HPDE6-E6E7 (cell line): Measurements from ENCODE around the gene ANGPTL5.
"Not testable (repeated sequence)": the region's sequence is repeated elsewhere in the genome, so short reads cannot be mapped to it uniquely, and the experiment has no call there.

ENCODE experiments used
- DNase-seq: peaks from one replicate; pipeline ENCODE4 v3.0.0; 2011; ENCODE audit warnings: missing footprints; ENCODE audit errors: extremely low spot score

The ANGPTL5 gene

DNA sequence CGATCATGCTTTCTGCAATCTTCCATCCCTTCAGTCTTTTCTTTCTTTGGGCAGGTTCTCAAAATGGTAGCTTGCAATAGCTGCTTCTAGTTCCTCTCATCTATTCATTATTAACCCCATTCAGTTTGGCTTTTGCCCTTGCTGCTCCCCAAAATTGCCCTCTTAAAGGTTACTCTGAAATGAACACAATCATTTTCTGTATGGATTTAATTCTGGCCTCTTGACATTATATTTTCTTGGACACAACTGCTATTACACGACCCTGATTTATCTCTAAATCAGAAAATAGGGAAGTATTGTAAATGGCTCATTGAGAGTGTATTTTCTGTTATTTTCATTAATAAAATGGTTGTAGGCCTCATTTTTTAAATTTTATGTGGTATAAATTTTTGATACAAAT, at the start of gene ANGPTL5:
TSS of gene ANGPTL5 (minus strand) at position 101 of the 400 bp plus-strand sequence. CDS start 8,613 bp downstream, outside the sequence.
- DNase-seq, result no peak

DNA sequence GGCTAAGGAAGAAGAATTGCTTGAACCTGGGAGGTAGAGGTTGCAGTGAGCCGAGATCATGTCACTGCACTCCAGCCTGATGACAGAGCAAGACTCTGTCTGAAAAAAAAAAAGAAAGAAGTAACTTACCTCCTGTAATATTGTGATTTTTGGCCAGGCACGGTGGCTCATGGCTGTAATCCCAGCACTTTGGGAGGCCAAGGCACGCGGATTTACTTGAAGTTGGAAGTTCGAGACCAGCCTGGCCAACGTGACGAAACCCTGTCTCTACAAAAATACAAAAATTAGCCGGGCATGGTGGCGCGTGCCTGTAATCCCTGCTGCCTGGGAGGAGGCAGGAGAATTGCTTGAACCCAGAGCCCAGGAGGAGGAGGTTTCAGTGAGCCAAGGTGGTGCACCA, 47.9 kb upstream of the ANGPTL5 start:
- not testable (repeated sequence) for DNase-seq

DNA sequence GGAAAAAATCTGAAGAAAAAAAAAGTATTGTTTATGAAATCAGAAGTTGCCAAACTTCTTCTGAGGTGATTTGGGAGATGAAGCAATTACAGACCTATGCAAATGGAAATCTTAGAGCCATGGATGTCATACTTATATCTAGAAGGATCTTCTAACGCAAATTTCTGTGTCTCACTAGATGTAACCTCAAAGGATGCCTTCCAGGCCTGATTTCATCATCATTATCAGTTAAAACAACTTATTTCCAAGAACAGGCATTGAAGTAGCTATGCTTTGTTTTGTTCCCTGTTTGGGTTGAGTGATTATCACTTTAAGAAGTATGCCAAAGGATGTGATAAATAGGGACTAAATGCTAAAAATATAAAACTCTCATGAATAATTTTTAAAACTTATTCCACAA, 43.9 kb upstream of the ANGPTL5 start:
- DNase-seq, result no peak

DNA sequence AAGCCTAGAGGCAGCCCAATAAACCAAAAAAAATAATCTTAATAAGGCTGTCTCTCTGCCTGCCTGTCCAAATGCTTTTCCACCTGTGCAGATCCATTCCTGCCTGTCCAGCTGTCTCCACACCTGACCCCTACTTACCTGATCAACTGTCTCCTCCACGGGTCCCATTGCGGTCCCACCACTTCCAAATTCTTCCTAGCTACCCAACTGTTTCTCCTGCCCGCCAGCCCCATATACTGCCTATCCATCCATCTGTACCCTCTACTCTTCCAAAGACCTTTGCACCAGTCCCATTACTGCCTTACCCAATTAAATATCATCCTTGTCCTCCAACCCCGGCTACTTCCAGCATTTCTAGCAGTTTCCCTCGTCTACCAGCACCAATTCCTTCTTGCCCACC, 39.4 kb upstream of the ANGPTL5 start:
- no peak for DNase-seq

DNA sequence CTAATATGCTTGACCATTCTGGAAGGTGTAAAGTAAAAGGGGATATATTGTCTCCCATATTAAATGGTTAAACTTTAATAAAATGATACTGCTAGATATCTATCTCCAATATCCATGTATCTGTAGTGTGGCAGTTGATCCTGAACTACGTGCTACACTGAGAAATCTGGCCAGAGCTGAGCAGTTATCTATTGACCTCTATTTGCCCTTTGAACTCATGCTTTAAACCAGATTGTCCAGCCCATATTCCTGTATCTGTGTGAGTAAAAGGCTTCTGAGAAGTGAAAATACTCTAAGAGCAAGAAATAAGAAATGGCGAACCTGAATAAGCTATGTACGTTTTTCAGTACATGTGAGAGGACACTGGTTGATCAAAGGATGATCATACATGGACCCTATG, 39.0 kb upstream of the ANGPTL5 start:
- DNase-seq, result no peak

DNA sequence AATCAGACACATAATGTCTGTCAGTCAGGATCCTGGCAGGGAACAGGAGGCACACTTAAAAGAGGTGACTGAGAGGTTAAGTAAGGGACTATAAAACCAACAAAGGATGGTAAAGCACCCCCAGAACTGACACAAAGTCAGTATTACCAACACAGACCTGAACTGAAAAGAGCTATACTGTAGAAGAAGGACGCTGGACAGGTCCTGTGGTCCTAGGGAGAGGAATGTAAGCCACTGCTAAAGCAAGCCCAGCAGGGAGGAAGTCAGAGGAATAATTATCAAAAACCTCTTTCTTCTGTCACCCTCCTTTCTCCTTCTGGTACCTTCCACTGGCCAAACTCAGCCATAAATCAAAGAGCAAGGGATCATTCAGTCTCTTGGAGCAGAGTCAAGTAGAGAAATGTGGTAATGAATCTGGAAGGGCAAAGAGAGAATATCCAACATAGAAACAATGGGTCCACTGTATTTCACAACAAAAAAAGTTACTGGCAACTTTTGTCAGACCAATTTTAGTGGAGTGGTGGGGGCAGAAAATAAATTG, 33.4 kb upstream of the ANGPTL5 start:
- no peak for DNase-seq

DNA sequence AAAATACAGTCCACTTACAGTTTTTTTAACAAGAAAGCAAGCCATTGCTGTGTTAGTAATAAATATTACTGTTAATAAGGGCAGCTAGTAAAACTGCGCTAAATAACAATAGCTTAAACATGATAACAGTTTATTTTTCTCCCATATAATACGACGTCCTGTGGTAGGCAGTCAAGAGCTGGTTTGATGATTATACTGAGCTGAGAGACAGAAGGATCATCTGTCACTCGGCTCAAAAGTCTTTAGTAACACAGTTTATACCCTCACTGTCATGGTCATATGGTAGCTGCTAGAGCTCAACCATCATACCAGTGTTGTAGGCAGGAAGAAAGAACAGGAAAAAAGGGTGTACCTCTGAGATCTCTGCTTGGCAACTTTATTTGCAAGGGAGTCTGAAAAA, 29.1 kb upstream of the ANGPTL5 start:
- no peak for DNase-seq

DNA sequence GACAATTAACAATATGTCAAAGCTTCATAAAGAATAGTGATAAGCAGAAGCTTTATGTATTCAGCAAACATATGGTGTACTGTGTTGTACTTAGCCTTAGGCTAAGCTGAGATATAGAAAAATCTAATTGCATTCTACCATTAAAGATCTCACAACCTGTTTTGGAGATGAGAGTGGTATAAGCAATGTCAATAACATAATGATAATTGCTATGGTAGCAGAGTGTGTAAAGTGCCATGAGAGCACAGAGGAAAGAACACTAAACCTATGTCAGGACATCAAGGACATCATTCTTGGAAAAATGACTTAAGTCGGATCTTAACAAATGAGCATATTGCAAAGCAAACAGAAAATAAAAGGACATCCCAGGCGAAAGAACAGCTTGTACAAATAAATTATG, 28.6 kb upstream of the ANGPTL5 start:
- no peak for DNase-seq

DNA sequence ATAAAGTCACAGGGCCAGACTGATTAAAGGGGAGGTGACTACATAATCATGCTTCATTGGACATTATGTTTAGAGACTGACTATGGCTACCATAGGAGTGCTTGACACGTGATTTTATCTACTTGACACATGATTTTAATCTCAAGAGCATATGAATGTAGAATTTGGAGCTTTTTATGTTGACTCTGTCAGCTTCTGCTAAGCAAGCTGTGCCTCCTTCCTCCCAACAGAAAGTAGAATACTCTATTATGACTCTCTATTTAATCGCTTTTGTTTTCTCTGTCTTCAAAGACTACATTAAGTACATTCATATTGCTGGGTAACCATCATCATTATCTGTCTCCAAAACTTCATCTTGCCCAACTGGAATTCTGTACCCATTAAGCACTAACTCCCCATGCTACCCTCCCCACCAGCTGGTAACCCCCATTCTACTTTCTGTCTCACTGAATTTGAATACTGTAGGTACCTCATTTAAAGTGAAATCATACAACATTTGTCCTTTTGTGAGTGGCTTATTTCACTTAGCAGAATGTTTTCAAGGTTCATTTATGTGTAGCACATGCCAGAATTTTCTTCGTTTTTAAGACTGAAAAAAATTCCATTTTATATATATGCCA, 24.7 kb upstream of the ANGPTL5 start:
- DNase-seq, result no peak

DNA sequence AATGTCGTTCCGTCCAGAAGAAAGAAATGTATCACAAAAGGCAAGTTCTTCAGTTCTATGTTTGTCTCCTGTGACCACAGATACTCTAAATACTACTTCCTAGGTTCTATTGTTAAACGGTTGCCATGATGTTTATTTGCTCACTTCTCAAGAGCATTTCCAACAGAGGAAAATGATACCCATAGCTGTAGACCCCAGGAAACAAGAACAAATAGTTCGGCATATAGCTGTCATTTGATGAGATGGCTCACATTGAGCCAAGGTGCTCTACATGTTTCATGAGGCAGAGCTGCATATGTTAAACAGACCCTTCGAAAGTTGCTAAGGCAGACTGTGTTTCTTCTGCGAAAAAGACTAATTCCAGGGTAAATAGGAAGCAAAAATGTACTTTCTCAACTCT, 15.4 kb upstream of the ANGPTL5 start:
- DNase-seq, result no peak

DNA sequence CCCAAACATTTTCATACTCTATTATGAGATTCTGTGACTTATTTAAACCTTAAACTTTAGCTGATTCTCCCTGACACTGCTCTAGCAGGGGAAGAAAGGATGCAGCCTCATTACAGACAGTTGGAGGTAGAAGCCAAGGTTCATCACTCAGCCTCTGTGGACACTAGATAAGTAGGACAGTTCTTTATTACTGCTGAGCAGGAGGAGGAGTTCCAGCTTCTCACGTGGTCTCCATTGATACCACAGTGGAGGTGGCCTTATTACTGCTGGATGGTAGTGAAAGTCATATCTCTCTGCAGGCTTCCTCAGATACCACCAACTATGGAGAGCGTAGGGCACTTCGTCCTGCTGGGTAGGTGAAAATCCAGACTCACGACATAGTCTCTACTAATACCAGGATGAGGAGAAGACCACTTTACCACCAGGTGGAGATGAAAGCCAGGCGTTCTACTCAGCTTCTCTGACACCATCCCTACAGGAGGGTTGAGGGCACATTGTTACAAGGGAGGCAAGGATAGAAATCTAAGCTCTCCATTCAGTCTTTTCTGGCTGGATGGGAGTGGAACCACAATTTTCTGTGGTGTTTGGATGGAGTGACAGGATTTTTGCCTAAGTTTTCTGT, 13.1 kb upstream of the ANGPTL5 start:
- DNase-seq, result no peak

DNA sequence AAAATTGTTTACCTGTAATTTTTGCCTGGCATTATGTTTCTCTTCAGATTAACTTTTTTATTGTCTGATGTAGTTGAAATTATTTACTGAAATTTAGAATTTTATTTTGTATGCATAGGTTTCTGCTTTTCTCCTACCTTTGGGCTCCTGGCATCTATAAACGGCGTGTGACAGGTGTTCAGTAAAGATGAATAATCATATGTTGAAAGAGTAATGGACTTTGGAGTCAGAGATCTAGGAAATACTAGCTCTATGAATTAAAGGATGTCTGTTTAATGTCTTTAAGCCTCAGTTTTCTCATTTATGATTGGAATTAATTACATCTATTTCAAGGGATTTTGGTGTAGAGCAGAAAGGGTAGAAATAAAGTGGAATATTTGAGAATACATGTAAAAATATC, 7.2 kb upstream of the ANGPTL5 start:
- no peak for DNase-seq

DNA sequence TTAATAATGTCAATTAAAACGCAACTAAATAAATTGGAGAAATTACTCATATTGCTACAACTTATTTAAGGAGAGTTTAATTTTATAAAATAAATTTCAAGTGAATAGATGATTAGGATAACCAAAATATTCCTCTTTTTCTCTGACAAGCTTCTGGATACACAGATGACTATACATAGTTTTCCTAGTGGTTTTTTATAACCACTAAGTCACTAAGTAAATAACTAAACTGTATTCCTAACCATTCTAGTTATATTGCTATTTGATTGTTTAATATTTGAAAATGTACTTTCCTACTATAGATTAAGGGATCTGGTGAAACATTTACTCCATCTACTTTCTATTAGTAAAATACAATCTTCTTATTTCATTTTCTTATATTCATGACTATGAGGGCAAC, 4.7 kb upstream of the ANGPTL5 start:
- DNase-seq, result no peak

DNA sequence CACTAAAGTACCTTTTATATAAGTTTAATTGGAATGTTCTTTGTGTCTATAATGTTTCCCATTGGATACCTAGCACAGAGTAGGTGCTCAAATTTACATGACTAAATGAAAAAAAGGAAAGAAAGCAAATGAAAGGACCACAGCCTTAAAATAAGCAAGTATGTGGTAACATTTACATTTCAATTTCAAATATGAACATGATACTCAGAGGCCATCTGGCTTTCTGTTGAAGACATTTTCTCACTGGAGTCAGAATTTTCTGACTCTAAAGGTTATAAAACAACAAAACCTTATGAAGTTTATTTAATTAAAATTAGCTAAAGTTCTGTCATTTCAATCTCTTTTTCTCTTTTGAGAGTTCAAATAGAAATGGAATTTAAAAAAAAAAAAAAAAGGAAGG, 904 bp upstream of the ANGPTL5 start:
- DNase-seq, result no peak

DNA sequence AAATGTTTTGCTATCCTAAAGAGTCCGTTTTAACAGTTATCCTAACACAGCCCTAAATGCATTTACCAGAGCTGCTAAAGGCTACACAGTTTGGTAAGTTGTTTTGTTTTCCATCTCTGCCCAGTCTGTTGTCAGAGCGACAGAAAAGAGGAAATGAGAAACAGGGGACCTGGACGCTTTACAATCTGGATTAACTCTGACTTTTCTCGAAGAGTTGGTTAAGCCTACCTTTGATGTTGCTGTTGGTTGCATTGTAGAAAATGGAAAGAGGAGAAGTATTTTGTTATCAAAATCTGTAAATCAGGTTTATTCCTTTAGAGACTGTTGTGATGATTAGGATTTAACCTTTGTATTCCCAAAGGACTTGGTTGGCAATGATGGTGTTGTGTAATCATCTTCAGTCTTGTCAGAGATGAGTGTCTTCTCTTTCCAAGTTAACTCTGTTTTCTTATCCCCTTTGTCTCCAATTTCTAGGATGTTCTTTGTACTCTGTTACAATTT, 481 bp downstream of the ANGPTL5 start:
- DNase-seq, result no peak

DNA sequence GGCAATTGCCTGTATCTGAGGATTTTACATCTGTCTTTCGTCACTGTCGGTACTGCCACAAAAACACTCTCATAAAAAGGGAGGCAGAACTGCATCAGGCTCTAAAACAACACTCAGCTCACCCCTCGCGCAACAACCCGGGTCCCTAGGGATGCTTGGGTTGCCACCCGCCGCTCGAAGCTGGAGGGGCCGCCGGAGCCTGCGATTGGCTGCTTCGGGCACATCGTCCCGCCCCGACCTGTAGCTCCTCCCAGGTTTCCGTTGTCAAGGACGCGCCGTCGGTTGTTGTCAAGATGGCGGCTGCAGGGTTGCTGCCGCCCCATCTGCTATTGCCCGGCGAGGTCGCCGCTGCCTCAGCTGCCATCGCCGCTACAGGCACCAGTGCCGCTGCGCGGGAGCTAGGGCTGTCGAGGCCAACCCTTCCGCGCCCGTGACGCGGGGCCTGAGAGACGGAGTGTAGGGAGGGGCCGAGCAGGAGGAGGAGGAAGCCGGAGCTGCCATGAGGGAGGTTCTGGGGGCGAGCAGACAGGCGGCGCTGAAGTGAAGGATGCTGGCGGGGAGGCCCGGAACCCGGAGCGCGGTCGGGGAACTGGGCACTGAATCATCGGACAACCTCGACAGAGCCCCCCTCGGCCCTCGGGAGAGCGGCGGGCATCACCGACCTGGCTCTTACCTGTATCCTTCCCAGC, 1.4 kb downstream of the ANGPTL5 start, which contains the start of gene CEP126:
TSS of gene CEP126 (plus strand) at position 273 of the 689 bp plus-strand sequence. CDS start at position 548, 275 bp downstream.
- DNase-seq, result peak; percentile 87

DNA sequence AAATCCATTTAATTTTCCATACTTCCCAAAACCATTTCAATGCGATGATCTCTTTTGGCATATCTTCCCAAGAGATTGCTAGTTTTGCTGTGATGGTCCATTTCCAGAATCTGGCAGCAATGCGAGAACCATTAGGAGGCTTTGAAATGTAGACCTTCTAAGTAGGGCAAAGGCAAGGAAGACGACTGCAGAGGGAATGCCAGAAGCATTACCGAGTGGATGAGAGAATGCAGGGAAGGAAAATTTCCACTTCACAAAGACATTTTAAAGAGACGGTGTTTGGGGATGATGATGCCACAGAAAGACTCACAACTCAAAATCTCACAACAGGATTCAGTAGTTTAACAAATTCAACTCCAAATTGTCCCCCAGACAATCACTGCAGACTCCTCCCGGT, 2.0 kb downstream of the ANGPTL5 start:
- DNase-seq, result no peak

DNA sequence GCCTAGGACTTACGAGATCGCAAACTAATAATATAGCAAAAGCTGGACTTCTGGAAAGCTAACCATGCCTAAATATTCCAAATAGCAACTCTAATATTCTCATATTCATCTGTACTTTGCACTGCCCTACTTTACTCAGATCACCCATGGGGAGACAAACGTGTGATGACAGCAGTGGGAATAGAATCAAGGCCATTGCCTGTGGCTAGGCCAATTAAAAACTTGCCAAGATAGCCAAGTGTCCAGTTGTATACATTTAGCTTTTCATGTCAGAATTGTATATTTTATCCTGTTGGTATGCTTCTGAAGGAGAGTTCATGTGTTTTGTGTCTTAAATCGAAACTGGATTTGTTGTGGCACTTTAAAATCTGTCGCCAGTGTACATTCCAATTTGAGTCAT, 2.7 kb downstream of the ANGPTL5 start:
- no peak for DNase-seq

DNA sequence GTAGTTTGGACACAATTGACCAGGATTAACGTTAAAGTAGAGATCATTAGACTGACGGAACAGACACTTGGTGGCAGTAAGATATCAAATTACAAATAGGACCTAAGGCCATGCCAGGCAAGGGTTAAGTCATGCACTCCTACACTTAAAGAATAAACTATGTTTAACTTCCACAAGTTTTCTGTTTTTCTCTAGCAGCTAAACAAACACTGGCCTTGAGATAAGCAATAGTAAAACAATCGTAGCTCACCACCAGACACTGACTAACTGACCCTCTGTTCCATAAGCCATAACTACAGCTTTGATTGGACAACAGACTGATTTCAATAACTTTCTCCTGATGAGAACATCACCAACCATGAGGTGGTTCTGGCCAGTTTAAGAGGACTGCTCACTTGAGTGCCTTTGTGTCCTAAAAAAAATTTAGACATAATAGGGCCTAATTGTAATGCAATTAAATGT, 3.5 kb downstream of the ANGPTL5 start:
- no peak for DNase-seq

DNA sequence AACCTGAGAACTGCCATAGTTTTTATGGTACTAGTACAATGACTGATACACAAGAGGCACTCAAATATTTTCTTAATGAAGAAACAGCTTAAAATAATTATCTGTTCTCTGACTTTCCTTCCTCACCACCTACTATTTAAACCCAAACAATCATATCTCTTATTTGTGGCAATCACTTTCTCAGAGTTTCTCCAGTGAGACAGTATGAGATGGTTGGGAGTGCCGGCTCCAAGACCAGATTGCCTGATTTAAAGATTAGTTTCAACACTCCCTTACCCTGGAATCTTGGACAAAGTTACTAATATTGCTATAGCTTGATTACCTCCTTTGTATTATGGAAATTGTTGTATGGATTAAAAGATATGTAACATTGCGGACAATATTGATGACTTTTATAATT, 7.2 kb downstream of the ANGPTL5 start:
- no peak for DNase-seq

DNA sequence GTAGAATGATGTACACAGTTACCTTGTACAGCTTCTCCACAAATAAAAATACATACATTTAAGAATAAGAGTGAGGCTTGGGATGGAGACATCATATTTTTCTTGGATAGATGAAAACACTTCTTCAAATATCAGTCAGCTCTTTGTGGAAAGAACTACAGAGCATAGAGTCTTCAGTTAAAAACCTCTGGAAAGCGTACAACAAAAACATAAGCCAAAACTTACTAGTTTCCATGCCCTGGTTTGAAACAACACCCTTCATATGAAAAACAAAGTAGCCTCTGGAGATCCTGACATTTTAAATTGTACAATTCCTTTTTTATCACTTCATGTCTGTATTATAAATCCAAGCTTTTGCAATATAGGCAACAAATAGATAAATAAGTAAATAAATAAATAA, 8.5 kb downstream of the ANGPTL5 start:
- no peak for DNase-seq

DNA sequence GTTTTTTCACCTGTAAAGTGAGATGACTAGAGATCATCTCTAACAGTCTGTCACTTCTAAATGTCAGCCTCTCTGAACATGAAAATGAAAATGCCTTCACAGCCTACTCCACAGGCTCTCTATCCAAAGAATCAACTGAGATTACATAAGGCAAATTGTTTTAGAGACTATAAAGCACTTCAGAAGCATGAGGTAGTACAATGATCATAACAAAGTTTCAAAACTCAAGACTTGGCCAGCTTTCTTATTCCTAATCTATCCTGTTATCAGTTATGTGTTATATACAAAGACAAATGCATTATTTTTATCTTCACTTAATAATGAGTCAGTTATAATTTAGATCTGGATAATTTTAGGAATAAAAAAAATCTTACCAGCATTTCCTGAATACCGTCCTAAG, 21.8 kb downstream of the ANGPTL5 start:
- no peak for DNase-seq

DNA sequence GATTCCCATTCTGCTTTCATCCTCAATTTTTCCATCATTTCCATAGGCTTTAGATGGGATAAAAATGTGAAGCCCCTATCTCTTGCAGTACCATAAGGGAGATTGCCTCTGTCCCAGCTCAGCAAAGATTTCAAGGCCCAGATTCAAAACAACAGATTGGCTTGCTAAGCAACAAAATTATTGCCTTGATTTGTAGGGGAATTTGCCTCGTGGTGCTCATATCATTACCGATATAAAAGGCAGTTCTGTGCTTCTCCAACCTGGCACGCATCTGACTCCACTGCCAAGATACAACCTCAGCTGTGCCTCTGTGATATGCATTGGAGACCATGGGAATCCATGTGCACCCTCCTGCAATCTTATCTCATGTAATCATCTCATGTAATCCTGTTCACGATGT, 26.6 kb downstream of the ANGPTL5 start:
- DNase-seq, result no peak
